ENCODE measurements around the gene UGT3A2. TPM values are rescaled to one million over a fixed set of nuclear protein-coding genes. Genes with fewer than 3 reads are reported as not detected.

The UGT3A2 gene
- total RNA-seq, 1 donor from 2014 or later: 0.88 TPM

DNA sequence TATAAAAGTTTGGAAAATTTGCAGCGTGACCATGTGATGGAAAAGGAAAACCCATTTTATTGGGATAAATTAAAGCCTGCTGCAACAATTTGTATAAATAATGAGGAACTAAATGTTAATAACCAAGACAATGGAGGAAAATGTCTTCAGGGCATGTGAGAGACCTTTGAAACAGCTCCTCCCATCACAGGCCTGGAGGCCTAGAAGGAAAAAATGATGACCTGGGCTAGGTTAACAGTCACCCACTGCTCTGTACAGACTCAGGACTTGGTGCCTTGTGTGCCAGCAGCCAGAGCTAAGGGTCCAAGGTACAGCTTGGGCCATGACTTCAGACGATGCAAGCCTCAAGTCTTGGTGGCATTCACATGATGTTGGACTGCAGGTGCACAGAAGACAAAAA lies 53.5 kb downstream of the UGT3A2 start:
- Histone ChIP-seq H3K36me3 (ENCODE audit: control insufficient read depth, insufficient read depth, low read length) (no peaks in the 10 kb centered on the region), H3K27me3 (ENCODE audit: control insufficient read depth, insufficient read depth, low read length) (no peaks in the 10 kb centered on the region), H3K4me3 (ENCODE audit: low read depth, low read length) (no peak overlapping the region)
- TF ChIP-seq, protein P1, sequence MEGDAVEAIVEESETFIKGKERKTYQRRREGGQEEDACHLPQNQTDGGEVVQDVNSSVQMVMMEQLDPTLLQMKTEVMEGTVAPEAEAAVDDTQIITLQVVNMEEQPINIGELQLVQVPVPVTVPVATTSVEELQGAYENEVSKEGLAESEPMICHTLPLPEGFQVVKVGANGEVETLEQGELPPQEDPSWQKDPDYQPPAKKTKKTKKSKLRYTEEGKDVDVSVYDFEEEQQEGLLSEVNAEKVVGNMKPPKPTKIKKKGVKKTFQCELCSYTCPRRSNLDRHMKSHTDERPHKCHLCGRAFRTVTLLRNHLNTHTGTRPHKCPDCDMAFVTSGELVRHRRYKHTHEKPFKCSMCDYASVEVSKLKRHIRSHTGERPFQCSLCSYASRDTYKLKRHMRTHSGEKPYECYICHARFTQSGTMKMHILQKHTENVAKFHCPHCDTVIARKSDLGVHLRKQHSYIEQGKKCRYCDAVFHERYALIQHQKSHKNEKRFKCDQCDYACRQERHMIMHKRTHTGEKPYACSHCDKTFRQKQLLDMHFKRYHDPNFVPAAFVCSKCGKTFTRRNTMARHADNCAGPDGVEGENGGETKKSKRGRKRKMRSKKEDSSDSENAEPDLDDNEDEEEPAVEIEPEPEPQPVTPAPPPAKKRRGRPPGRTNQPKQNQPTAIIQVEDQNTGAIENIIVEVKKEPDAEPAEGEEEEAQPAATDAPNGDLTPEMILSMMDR (IDR thresholded peaks at IDR 0.05; ENCODE audit: insufficient read depth, low read length, poor library complexity, severe bottlenecking): no peak
- DNase-seq (ENCODE audit: low read depth): no peak

DNA sequence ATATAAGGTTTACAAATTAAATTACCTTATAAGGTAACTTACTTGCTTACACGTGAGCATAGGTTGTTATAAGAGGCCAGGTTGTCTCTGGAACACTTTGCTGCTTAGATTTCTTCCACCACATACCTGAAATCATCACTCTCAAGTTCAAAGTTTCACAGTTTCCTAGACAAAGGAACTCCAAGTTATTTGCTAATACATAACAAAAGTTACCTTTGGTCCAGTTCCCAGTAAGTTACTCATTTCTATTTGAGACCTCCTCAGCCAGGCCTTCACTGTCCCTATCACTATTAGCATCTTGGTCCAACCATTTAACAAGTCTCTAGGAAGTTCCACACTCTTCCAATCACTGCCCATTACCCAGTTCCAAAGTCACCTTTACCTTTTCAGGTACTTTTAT lies 57.0 kb downstream of the UGT3A2 start:
- TF ChIP-seq, protein P1 (IDR thresholded peaks at IDR 0.05; ENCODE audit: insufficient read depth, low read length, poor library complexity, severe bottlenecking): no peak
- no peak for DNase-seq (ENCODE audit: low read depth)
- H3K36me3 ChIP-seq (ENCODE audit: control insufficient read depth, insufficient read depth, low read length): no peaks in the 10 kb centered on the region
- H3K27me3 ChIP-seq (ENCODE audit: control insufficient read depth, insufficient read depth, low read length): no peaks in the 10 kb centered on the region
- H3K4me3 ChIP-seq (ENCODE audit: low read depth, low read length): no peak overlapping the region

DNA sequence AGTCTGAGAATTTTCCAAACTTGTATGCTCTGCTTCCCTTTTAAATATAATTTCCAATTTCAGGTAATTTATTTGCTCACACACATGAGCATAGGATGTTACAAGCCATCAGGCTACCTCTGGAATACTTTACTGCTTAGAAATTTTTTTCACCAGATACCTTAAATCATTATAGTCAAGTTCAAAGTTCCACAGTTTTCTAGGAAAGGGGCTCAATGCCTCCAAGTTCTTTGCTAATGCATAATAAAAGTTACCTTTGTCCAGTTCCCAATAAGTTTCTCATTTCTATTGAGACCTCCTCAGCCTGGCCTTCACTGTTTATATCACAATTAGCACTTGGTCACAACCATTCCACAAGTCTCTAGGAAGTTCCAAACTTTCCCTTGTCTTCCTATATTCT lies 59.3 kb downstream of the UGT3A2 start:
- Histone ChIP-seq H3K27me3 (ENCODE audit: control insufficient read depth, insufficient read depth, low read length) (no peaks in the 10 kb centered on the region), H3K4me3 (ENCODE audit: low read depth, low read length) (no peak overlapping the region), H3K36me3 (ENCODE audit: control insufficient read depth, insufficient read depth, low read length) (no peaks in the 10 kb centered on the region)
- TF ChIP-seq, protein P1 (IDR thresholded peaks at IDR 0.05; ENCODE audit: insufficient read depth, low read length, poor library complexity, severe bottlenecking): no peak
- no peak for DNase-seq (ENCODE audit: low read depth)

DNA sequence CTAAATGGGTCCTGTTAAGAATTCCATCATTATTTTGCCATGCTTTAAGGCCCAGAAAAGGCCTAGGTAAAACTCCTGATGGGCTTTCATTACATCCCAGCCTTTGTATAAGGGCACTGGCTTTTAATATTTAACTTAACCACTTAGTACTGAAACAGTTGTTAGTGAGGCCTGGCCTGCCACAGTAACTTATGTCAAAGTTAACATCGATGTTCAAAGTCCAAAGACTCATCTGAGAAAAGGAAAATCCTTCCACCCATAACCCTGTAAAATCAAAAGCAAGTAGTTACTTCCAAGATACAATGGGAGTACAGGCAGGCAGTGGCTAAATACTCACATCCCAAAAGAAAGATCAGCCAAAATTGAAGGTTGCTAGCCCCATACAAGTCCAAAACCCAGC lies 60.5 kb downstream of the UGT3A2 start:
- Histone ChIP-seq H3K36me3 (ENCODE audit: control insufficient read depth, insufficient read depth, low read length) (no peaks in the 10 kb centered on the region), H3K4me3 (ENCODE audit: low read depth, low read length) (no peak overlapping the region), H3K27me3 (ENCODE audit: control insufficient read depth, insufficient read depth, low read length) (no peaks in the 10 kb centered on the region)
- DNase-seq (ENCODE audit: low read depth): no peak
- TF ChIP-seq, protein P1 (IDR thresholded peaks at IDR 0.05; ENCODE audit: insufficient read depth, low read length, poor library complexity, severe bottlenecking): no peak

DNA sequence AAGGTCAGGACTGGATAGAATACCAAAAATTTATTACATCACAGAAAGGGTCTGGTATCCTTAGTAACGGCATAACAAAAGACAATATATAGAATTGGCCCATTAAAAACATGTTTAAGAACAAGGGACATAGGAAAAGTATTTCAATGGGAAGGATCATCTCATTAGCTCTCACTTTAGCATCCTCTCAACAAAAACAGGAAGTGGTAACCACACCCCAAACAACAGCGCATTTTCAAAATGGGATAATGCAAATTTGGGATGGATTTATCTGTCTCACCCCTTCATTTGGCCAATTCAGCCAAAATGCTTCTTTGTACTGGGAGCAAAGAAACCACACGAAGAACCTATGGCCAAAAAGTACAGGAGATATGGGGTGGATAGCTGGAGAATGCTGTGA lies 65.7 kb downstream of the UGT3A2 start:
- no peaks in the 10 kb centered on the region for H3K36me3 ChIP-seq (ENCODE audit: control insufficient read depth, insufficient read depth, low read length)
- TF ChIP-seq, protein P1 (IDR thresholded peaks at IDR 0.05; ENCODE audit: insufficient read depth, low read length, poor library complexity, severe bottlenecking): no peak
- DNase-seq (ENCODE audit: low read depth): no peak
- no peak overlapping the region for H3K4me3 ChIP-seq (ENCODE audit: low read depth, low read length)
- no peaks in the 10 kb centered on the region for H3K27me3 ChIP-seq (ENCODE audit: control insufficient read depth, insufficient read depth, low read length)

DNA sequence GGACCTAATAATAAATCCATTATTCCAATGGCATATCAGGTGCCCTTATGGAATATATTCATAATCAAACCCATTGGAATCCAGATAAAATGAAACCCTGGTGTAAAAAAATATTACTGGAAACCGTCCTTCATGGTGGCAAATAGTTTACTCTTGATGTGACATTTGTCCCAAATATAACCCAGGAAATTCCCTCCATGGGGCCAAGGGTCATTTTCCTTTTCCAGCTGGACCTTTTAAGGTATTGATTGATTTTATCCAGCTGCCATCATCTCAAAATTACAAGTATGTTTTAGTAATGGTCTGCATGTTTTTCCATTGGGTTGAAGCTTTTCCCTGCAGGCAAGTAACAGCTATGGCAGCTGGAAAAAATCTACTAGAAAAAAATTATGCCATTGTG lies 67.1 kb downstream of the UGT3A2 start:
- no peak for DNase-seq (ENCODE audit: low read depth)
- H3K27me3 ChIP-seq (ENCODE audit: control insufficient read depth, insufficient read depth, low read length): no peaks in the 10 kb centered on the region
- H3K4me3 ChIP-seq (ENCODE audit: low read depth, low read length): no peak overlapping the region
- TF ChIP-seq, protein P1 (IDR thresholded peaks at IDR 0.05; ENCODE audit: insufficient read depth, low read length, poor library complexity, severe bottlenecking): no peak
- no peaks in the 10 kb centered on the region for H3K36me3 ChIP-seq (ENCODE audit: control insufficient read depth, insufficient read depth, low read length)

All from kidney epithelial cell (primary cell).